IMR-90 (cell line): ENCODE results near the gene NUFIP2. TPM values are rescaled to one million over a fixed set of nuclear protein-coding genes. Genes with fewer than 3 reads are reported as not detected.

ENCODE experiments used
- ATAC-seq: fragments of 200-7000 bp; cut with Tn5 transposase; 2 replicates; pipeline ENCODE4 v1.9.1; 2020; ENCODE audit warnings: low read depth, mild to moderate bottlenecking, moderate library complexity
- BruUV-seq: library from RNA; stranded (reverse); fragments of 400-500 nt; replicated peaks from 2 replicates; lab custom pipeline; 2021; lab: Mats Ljungman, UMichigan
- CTCF ChIA-PET: fragments of 300-600 bp; formaldehyde crosslinking; extraction: SDS; loops from one replicate; lab custom pipeline; 2021; ENCODE audit warnings: antibody characterized with exemption; lab: Yijun Ruan, JAX
- POLR2A ChIA-PET: fragments of 300-600 bp; sonication (Branson Sonifier 250); formaldehyde crosslinking; loops from one replicate; lab custom pipeline; 2022; ENCODE audit warnings: antibody characterized with exemption; ENCODE audit not compliant: unreplicated experiment; lab: Charles Lee
- DNase-seq: peaks from one replicate; pipeline ENCODE4 v3.0.0; 2013
- H2AFZ ChIP-seq: replicated peaks from 2 replicates; pipeline ENCODE3; 2013; ENCODE audit warnings: low read length, mild to moderate bottlenecking; ENCODE audit not compliant: poor library complexity
- H2AK5ac ChIP-seq: 2 replicates; pipeline ENCODE4 v1.6.1; 2013; ENCODE audit warnings: low read depth, low read length, inconsistent platforms
- H2AK9ac ChIP-seq: replicated peaks from 2 replicates; pipeline ENCODE3; 2013; ENCODE audit warnings: mild to moderate bottlenecking, low read depth, low read length, moderate library complexity; ENCODE audit not compliant: poor library complexity
- H2BK120ac ChIP-seq: 2 replicates; pipeline ENCODE4 v1.6.1; 2013; ENCODE audit warnings: low read depth, low read length, inconsistent platforms
- H2BK15ac ChIP-seq: 3 replicates; pipeline ENCODE4 v1.6.1; 2013; ENCODE audit warnings: low read depth, low read length, inconsistent platforms
- H2BK20ac ChIP-seq: 2 replicates; pipeline ENCODE4 v1.6.1; 2013; ENCODE audit warnings: low read depth, mild to moderate bottlenecking, inconsistent platforms, low read length, moderate library complexity
- H2BK5ac ChIP-seq: 2 replicates; pipeline ENCODE4 v1.6.1; 2013; ENCODE audit warnings: mild to moderate bottlenecking, low read depth, low read length, inconsistent platforms; ENCODE audit not compliant: poor library complexity, severe bottlenecking
- H3K14ac ChIP-seq: replicated peaks from 2 replicates; pipeline ENCODE4 v1.6.1; 2013; ENCODE audit warnings: low read depth, low read length, inconsistent platforms
- H3K18ac ChIP-seq: 2 replicates; pipeline ENCODE4 v1.6.1; 2013; ENCODE audit warnings: low read depth, low read length, control low read depth
- H3K23ac ChIP-seq: 2 replicates; pipeline ENCODE4 v1.6.1; 2013; ENCODE audit warnings: low read depth, low read length, inconsistent platforms
- H3K27ac ChIP-seq: 2 replicates; pipeline ENCODE4 v1.5.1; 2013; ENCODE audit warnings: mild to moderate bottlenecking, control low read depth, low read length; ENCODE audit not compliant: insufficient read depth
- H3K27me3 ChIP-seq: 2 replicates; pipeline ENCODE4 v1.6.1; 2013; ENCODE audit warnings: low read length; ENCODE audit not compliant: control insufficient read depth, insufficient read depth
- H3K36me3 ChIP-seq: 2 replicates; pipeline ENCODE4 v1.6.1; 2013; ENCODE audit warnings: low read length, mixed read lengths; ENCODE audit not compliant: control insufficient read depth, insufficient read depth
- H3K4ac ChIP-seq: 2 replicates; pipeline ENCODE4 v1.6.1; 2013; ENCODE audit warnings: low read depth, low read length, inconsistent platforms
- H3K4me1 ChIP-seq: 2 replicates; pipeline ENCODE4 v1.6.1; 2013; ENCODE audit warnings: low read length, mixed read lengths; ENCODE audit not compliant: control insufficient read depth, insufficient read depth
- H3K4me2 ChIP-seq: 2 replicates; pipeline ENCODE4 v1.6.1; 2013; ENCODE audit warnings: low read depth, mild to moderate bottlenecking, control low read depth, low read length, moderate library complexity
- H3K4me3 ChIP-seq: 2 replicates; pipeline ENCODE4 v1.5.1; 2013; ENCODE audit warnings: low read depth, mild to moderate bottlenecking, control low read depth, low read length, moderate library complexity; ENCODE audit not compliant: insufficient read depth
- H3K56ac ChIP-seq: 2 replicates; pipeline ENCODE4 v1.6.1; 2013; ENCODE audit warnings: low read length, inconsistent platforms; ENCODE audit not compliant: insufficient read depth; ENCODE audit errors: extremely low read depth
- H3K79me1 ChIP-seq, 2 experiments: 2 replicates each; pipeline ENCODE4 v1.6.1; 2013; ENCODE audit warnings: low read length in 2 of 2, inconsistent platforms in 1 of 2, low read depth in 1 of 2
- H3K9ac ChIP-seq: 2 replicates; pipeline ENCODE4 v1.6.1; 2013; ENCODE audit warnings: low read depth, low read length, control low read depth
- H3K9me1 ChIP-seq: 2 replicates; pipeline ENCODE4 v1.6.1; 2013; ENCODE audit warnings: low read length, inconsistent platforms; ENCODE audit not compliant: insufficient read depth
- H3K9me3 ChIP-seq: 2 replicates; pipeline ENCODE4 v1.6.1; 2013; ENCODE audit warnings: low read length; ENCODE audit not compliant: control insufficient read depth, insufficient read depth
- H4K20me1 ChIP-seq: 2 replicates; pipeline ENCODE4 v1.6.1; 2013; ENCODE audit warnings: low read length, inconsistent platforms; ENCODE audit not compliant: insufficient read depth
- H4K5ac ChIP-seq: 2 replicates; pipeline ENCODE4 v1.6.1; 2013; ENCODE audit warnings: mild to moderate bottlenecking, low read depth, low read length, control low read depth
- H4K8ac ChIP-seq, 2 experiments: 2 replicates each; pipeline ENCODE4 v1.6.1; 2013; ENCODE audit warnings: low read depth in 2 of 2, low read length in 2 of 2, control low read depth in 1 of 2, inconsistent platforms in 1 of 2
- H4K91ac ChIP-seq: 2 replicates; pipeline ENCODE4 v1.6.1; 2013; ENCODE audit warnings: low read depth, low read length, inconsistent platforms; ENCODE audit not compliant: insufficient read depth
- BHLHE40 ChIP-seq: fragments of 150-350 bp; IDR thresholded peaks from 2 replicates; pipeline ENCODE4 v1.6.1; 2016; ENCODE audit warnings: mild to moderate bottlenecking, low read depth, low read length
- CEBPB ChIP-seq: IDR thresholded peaks from 2 replicates; pipeline ENCODE4 v1.6.1; 2012; ENCODE audit warnings: low read depth, low read length, improper control_type of control experiment
- FOS ChIP-seq: fragments of 150-350 bp; IDR thresholded peaks from 2 replicates; pipeline ENCODE4 v1.6.1; 2016; ENCODE audit warnings: low read depth, low read length
- MAFK ChIP-seq: IDR thresholded peaks from 2 replicates; pipeline ENCODE4 v1.6.1; 2012; ENCODE audit warnings: low read depth, low read length, improper control_type of control experiment
- MAZ ChIP-seq: IDR thresholded peaks from 2 replicates; pipeline ENCODE4 v1.6.1; 2012; ENCODE audit warnings: low read depth, mild to moderate bottlenecking, low read length, improper control_type of control experiment, moderate library complexity, borderline replicate concordance
- MXI1 ChIP-seq: IDR thresholded peaks from 2 replicates; pipeline ENCODE4 v1.6.1; 2012; ENCODE audit warnings: low read depth, mild to moderate bottlenecking, low read length, moderate library complexity, borderline replicate concordance
- NFE2L2 ChIP-seq: fragments of 150-350 bp; IDR thresholded peaks from 2 replicates; pipeline ENCODE4 v1.6.1; 2016; ENCODE audit warnings: low read depth, mild to moderate bottlenecking, low read length
- POLR2A ChIP-seq: IDR thresholded peaks from 2 replicates; pipeline ENCODE4 v1.6.1; 2012; ENCODE audit warnings: mild to moderate bottlenecking, low read depth, low read length
- RAD21 ChIP-seq: IDR thresholded peaks from 2 replicates; pipeline ENCODE4 v1.6.1; 2012; ENCODE audit warnings: low read length, improper control_type of control experiment
- RCOR1 ChIP-seq: IDR thresholded peaks from 2 replicates; pipeline ENCODE4 v1.6.1; 2012; ENCODE audit warnings: mild to moderate bottlenecking, low read length, improper control_type of control experiment; ENCODE audit not compliant: insufficient replicate concordance
- RFX5 ChIP-seq: IDR thresholded peaks from 2 replicates; pipeline ENCODE4 v1.8.0; 2012; ENCODE audit warnings: low read depth, mild to moderate bottlenecking, low read length, moderate library complexity
- SMC3 ChIP-seq: fragments of 150-350 bp; IDR thresholded peaks from 2 replicates; pipeline ENCODE4 v1.6.1; 2016; ENCODE audit warnings: low read depth, mild to moderate bottlenecking, antibody characterized with exemption, low read length, moderate library complexity
- WGBS, 2 experiments: methylation state at CpG; one replicate each; pipeline versions ENCODE4 v1.1.5 to v1.1.7; 2013; ENCODE audit warnings: missing lambda C conversion rate in 2 of 2; ENCODE audit not compliant: insufficient read length in 1 of 2; ENCODE audit errors: extremely low coverage in 2 of 2; 5-methylcytosine and 5-hydroxymethylcytosine counted together
- dilution Hi-C: fragments of 300-500 bp; cut with HindIII; formaldehyde crosslinking; loops from one replicate; pipeline ENCODE4 v1.14.3; 2018; ENCODE audit warnings: low sequenced_read_pairs; ENCODE audit not compliant: unreplicated experiment
- in situ Hi-C: fragments of 300-500 bp; cut with MboI; formaldehyde crosslinking; loops from 3 replicates; pipeline ENCODE4 v1.14.3; 2019; ENCODE audit warnings: low sequenced_read_pairs, inconsistent platforms, mixed read lengths
- intact Hi-C: fragments of 100-400 bp; cut with micrococcal nuclease; formaldehyde crosslinking; loops from 2 replicates; pipeline ENCODE4 v1.10.0; 2022
- polyA plus RNA-seq, 3 experiments: library from polyadenylated mRNA; depleted of rRNA; stranded (reverse); fragments of >200 nt; gene quantifications; 2 replicates each; pipeline ENCODE4 v1.2.3, GENCODE V29; 2012; ENCODE audit warnings: low replicate concordance in 1 of 3
- total RNA-seq: library from RNA; depleted of rRNA; stranded (reverse); fragments of >200 nt; gene quantifications from 2 replicates; pipeline ENCODE4 v1.2.3, GENCODE V29; 2012
- TF ChIP-seq, protein P1 (sequence below): fragments of 150-350 bp; IDR thresholded peaks from 2 replicates; pipeline ENCODE4 v1.6.1; 2017; ENCODE audit warnings: mild to moderate bottlenecking, antibody characterized with exemption, low read length, low read depth
- TF ChIP-seq, protein P2 (sequence below): conservative IDR thresholded peaks from 2 replicates; pipeline ENCODE4 v1.5.1; 2012; ENCODE audit warnings: mild to moderate bottlenecking, low read depth, low read length, improper control_type of control experiment

The NUFIP2 gene
- total and polyA plus RNA-seq, 2 of the 4 experiments (the other 2 are of a cell fraction) = 8.9 to 25.6 TPM

DNA sequence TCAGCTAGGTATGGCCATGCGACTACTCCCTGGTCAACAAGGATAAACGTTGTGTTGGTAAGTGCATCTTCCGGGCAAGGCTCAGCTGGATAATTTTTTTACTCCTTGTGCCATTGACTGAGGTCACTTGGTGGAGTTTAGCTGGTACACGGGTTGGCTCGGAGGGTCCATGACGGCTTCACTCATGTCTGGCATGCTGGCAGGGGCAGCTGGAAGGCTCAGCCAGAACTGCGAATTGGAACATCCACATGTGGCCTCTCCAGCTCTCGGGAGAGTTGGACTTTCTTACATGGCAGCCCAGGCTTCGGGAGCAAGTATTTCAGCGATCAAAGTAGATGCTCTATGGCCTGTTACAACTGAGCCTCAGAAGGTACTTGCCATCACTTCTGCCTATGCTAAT lies 78.8 kb downstream of the NUFIP2 start:
- no TSS peak for BruUV-seq
- Histone ChIP-seq H3K56ac (no peak overlapping the region), H3K9ac (no peak overlapping the region), H2BK20ac (no peak overlapping the region), H2AK9ac (no peak overlapping the region), H3K4ac (no peak overlapping the region), H4K20me1 (no peaks in the 10 kb centered on the region), H2BK5ac (no peak overlapping the region), H3K27me3 (no peaks in the 10 kb centered on the region), H2AFZ (no peak overlapping the region), H4K8ac (no peak overlapping the region), H3K79me1 (no peaks in the 10 kb centered on the region), H4K91ac (no peak overlapping the region), H3K4me2 (no peak overlapping the region), H2BK15ac (no peak overlapping the region), H3K9me3 (no peaks in the 10 kb centered on the region), H3K14ac (no peak overlapping the region), H2AK5ac (no peak overlapping the region), H4K5ac (no peak overlapping the region), H3K36me3 (no peaks in the 10 kb centered on the region), H3K18ac (no peak overlapping the region), H2BK120ac (no peak overlapping the region), H3K4me1 (peaks cover 2% of the 10 kb centered on the region; the same call in 1 of the 2 replicates), H3K4me3 (no peak overlapping the region), H3K9me1 (peaks cover 15% of the 10 kb centered on the region), H3K27ac (no peak overlapping the region), H3K23ac (no peak overlapping the region)
- DNase-seq (no peak), ATAC-seq (no peak)
- ChIA-PET CTCF (interaction anchor here (1.2 to 3.4 kb wide), 2 partner anchors 66 to 70 kb away, joined by 4 to 13 read pairs; no protein-coding TSS in a partner anchor), POLR2A (no interaction called here)
- dilution Hi-C loops = no loop called here
- intact Hi-C loops = no loop called here
- WGBS, 2 experiments = 81% methylated on average over 7 of the region's 10 CpGs; no CpG with 5 or more reads in 1 of the 2 experiments
- in situ Hi-C loops = loop anchor here (5.0 kb wide), 1 partner anchor 68 kb away; no protein-coding TSS in a partner anchor
- TF ChIP-seq RFX5 = no peak
- TF ChIP-seq MAFK = no peak
- TF ChIP-seq NFE2L2 = no peak
- no peak for TF ChIP-seq FOS
- TF ChIP-seq, protein P1, sequence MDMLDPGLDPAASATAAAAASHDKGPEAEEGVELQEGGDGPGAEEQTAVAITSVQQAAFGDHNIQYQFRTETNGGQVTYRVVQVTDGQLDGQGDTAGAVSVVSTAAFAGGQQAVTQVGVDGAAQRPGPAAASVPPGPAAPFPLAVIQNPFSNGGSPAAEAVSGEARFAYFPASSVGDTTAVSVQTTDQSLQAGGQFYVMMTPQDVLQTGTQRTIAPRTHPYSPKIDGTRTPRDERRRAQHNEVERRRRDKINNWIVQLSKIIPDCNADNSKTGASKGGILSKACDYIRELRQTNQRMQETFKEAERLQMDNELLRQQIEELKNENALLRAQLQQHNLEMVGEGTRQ = no peak
- TF ChIP-seq, protein P2, sequence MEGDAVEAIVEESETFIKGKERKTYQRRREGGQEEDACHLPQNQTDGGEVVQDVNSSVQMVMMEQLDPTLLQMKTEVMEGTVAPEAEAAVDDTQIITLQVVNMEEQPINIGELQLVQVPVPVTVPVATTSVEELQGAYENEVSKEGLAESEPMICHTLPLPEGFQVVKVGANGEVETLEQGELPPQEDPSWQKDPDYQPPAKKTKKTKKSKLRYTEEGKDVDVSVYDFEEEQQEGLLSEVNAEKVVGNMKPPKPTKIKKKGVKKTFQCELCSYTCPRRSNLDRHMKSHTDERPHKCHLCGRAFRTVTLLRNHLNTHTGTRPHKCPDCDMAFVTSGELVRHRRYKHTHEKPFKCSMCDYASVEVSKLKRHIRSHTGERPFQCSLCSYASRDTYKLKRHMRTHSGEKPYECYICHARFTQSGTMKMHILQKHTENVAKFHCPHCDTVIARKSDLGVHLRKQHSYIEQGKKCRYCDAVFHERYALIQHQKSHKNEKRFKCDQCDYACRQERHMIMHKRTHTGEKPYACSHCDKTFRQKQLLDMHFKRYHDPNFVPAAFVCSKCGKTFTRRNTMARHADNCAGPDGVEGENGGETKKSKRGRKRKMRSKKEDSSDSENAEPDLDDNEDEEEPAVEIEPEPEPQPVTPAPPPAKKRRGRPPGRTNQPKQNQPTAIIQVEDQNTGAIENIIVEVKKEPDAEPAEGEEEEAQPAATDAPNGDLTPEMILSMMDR = no peak
- TF ChIP-seq SMC3 = no peak
- TF ChIP-seq RAD21 = no peak
- TF ChIP-seq RCOR1 = no peak
- TF ChIP-seq POLR2A = no peak
- no peak for TF ChIP-seq MXI1
- no peak for TF ChIP-seq BHLHE40
- no peak for TF ChIP-seq MAZ
- no peak for TF ChIP-seq CEBPB
